ENCODE results near the gene CEP350.

- TF ChIP-seq CTCF (IDR thresholded peaks at IDR 0.05) (no peak), ZFX (IDR thresholded peaks at IDR 0.05; ENCODE audit: borderline replicate concordance) (no peak)
Measured at GRCh38 chr1:180040034-180040433, 85.4 kb downstream of the CEP350 start.
